Kidney epithelial cell (primary cell): ENCODE measurements around the gene CACNB2. TPM values are rescaled to one million over a fixed set of nuclear protein-coding genes. Genes with fewer than 3 reads are reported as not detected.

Experiments used
- DNase-seq: peaks from one replicate; pipeline ENCODE4 v3.0.0-alpha.2; 2010; ENCODE audit warnings: low read depth
- H3K27me3 ChIP-seq: 2 replicates; pipeline ENCODE4 v1.6.0; 2011; ENCODE audit warnings: low read length; ENCODE audit not compliant: control insufficient read depth, insufficient read depth
- H3K36me3 ChIP-seq: 2 replicates; pipeline ENCODE4 v1.5.1; 2011; ENCODE audit warnings: low read length; ENCODE audit not compliant: control insufficient read depth, insufficient read depth
- H3K4me3 ChIP-seq: 2 replicates; pipeline ENCODE4 v1.5.1; 2011; ENCODE audit warnings: low read depth, mild to moderate bottlenecking, control low read depth, low read length
- total RNA-seq: library from RNA; depleted of rRNA; stranded (reverse); fragments of >200 nt; gene quantifications from 2 replicates; pipeline ENCODE4 v1.2.3, GENCODE V29; 2015
- TF ChIP-seq, protein P1 (sequence below): IDR thresholded peaks from 2 replicates; pipeline ENCODE4 v1.5.1; 2011; ENCODE audit warnings: mild to moderate bottlenecking, moderate library complexity, low read length, control low read depth, inconsistent platforms; ENCODE audit not compliant: insufficient read depth, poor library complexity, severe bottlenecking

Gene CACNB2
- total RNA-seq, 1 donor from 2014 or later, result 0.04 TPM

DNA sequence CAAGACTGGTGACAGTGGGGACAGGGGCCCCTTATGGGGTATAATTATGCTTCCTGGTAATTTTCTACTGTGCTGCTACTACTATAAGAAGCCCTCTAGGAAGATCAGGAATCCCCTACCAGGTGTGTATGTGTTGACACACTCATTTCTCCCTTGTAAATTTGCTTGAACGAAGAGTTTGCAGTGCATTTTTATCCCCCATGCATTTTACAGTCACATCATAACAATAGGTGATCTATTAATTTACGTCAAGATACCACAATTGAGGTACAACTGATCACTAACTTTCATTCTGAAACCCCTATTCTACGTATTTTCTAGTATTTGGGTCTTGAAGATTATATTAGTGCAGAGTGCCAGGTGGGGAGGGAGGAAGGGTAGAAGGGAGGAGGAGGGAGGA lies 258.9 kb downstream of the CACNB2 start:
- Histone ChIP-seq H3K36me3 (no peaks in the 10 kb centered on the region), H3K27me3 (peaks cover 2% of the 10 kb centered on the region), H3K4me3 (no peak overlapping the region)
- TF ChIP-seq, protein P1, sequence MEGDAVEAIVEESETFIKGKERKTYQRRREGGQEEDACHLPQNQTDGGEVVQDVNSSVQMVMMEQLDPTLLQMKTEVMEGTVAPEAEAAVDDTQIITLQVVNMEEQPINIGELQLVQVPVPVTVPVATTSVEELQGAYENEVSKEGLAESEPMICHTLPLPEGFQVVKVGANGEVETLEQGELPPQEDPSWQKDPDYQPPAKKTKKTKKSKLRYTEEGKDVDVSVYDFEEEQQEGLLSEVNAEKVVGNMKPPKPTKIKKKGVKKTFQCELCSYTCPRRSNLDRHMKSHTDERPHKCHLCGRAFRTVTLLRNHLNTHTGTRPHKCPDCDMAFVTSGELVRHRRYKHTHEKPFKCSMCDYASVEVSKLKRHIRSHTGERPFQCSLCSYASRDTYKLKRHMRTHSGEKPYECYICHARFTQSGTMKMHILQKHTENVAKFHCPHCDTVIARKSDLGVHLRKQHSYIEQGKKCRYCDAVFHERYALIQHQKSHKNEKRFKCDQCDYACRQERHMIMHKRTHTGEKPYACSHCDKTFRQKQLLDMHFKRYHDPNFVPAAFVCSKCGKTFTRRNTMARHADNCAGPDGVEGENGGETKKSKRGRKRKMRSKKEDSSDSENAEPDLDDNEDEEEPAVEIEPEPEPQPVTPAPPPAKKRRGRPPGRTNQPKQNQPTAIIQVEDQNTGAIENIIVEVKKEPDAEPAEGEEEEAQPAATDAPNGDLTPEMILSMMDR, result no peak
- DNase-seq, result no peak

DNA sequence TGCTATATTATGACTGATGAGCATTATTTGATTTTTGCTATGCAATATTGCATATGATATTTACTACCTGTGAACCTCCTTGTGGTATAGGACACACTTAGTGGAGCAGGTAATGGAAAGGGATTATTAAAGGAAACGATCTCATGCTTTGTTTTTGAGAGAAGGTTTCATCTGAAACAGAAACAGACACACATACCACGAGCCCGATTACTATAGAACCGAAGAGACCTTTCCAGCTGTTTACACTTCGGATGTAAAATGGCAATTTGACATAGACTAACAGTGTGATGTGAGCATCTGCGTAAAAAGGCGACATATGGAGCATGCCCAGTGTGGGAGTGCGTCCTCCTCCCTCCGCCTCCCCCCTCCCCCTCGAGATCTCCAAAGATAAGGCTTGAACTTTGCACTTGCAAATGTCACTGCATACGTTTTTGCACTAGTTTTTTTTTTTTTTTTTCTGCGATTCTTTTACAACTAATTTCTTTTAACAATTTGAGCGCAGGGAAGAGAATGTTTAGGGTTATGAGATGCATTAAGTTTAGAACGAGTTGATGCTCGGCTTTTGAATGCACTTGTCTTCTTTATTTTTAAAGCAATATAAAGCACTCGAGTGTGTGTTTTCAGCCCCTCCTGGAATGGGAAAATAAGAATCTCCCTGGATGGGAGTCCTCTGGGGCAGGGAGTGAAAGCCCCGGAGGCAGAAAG lies 260.1 kb downstream of the CACNB2 start:
- no peaks in the 10 kb centered on the region for H3K36me3 ChIP-seq
- H3K4me3 ChIP-seq, result peak overlapping the region; percentile 32
- TF ChIP-seq, protein P1, result no peak
- DNase-seq, result no peak
- H3K27me3 ChIP-seq, result peaks cover 2% of the 10 kb centered on the region

DNA sequence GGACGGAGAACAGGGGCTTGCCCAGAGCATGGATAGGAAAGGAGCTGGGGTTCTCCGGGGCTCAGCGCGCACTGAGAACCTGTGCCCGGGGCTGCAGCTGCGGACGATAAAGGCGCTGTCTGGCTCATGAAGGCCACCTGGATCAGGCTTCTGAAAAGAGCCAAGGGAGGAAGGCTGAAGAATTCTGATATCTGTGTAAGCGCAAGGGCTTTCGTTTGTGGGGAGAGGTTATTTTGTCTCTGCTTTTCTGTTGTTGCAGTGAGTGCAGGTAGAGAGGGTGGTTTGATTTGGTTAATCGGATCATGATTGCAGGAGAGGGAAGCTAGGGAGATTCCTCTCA lies 260.7 kb downstream of the CACNB2 start:
- TF ChIP-seq, protein P1, result no peak
- no peaks in the 10 kb centered on the region for H3K36me3 ChIP-seq
- peaks cover 2% of the 10 kb centered on the region for H3K27me3 ChIP-seq
- no peak for DNase-seq
- peak overlapping the region; percentile 32 for H3K4me3 ChIP-seq

DNA sequence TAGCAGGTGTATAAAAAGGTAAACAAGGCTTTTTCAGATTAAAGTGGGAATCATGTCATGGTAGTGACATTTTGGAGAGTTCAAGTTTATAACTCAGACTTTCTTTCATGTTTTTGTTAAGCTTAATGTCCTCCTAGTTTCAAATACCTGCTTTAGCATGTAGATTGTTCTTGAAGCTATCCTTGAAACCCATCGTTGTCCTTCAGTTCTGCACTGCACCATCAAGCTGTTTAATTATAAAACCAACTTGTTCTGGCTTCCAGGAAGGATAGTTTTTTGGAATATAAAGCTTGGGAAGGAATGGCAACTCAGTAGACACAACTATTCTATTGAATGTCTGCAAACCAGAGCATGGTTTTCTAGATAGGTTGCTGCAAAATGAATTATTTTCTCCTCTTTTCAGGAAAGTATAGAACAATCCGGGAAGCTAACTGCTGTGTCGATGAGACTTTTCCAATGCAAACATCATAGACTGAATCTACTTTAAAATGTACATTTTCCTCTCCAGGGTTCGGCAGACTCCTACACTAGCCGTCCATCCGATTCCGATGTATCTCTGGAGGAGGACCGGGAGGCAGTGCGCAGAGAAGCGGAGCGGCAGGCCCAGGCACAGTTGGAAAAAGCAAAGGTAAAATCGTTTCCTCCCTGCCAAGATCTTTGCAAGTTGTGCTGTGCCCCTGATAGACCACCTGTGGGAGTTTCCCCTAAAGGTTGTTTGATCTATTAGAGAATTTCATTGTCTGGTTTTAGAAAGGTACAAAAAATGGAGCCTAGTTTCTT lies 261.4 kb downstream of the CACNB2 start:
- Histone ChIP-seq H3K4me3 (no peak overlapping the region), H3K36me3 (no peaks in the 10 kb centered on the region), H3K27me3 (peaks cover 2% of the 10 kb centered on the region)
- DNase-seq, result no peak
- TF ChIP-seq, protein P1, result no peak

DNA sequence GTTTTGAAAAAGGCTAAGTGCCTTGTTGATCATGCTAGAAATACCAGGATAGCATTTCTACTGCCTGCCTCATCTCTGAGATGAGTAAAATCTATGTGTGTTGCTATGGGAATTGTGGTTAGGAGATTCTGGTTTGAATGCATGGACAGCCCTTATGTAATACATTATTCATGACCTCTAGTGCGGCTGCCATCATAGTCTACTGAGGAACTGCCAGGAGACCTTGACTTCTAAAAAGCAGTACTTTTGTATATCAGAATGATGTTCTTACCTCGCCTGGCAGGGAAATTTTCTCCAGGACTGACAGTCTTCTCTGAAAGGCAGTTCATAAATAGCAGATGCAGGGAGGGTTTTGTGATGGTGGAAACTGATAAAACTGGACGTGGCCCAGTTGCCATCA lies 262.6 kb downstream of the CACNB2 start:
- TF ChIP-seq, protein P1, result no peak
- no peaks in the 10 kb centered on the region for H3K36me3 ChIP-seq
- H3K27me3 ChIP-seq, result peaks cover 2% of the 10 kb centered on the region
- DNase-seq, result no peak
- no peak overlapping the region for H3K4me3 ChIP-seq
